Dendritic cell treated with granulocyte-macrophage colony-stimulating factor and Interleukin-4, amounts not matched to agents 40 ng/mL and 50 ng/mL, for 4 days (primary cell): ENCODE results near the gene SNIP1.
"Not testable (repeated sequence)": the region's sequence is repeated elsewhere in the genome, so short reads cannot be mapped to it uniquely, and the experiment has no call there.

Experiments used
- H3K27ac Mint-ChIP-seq: one replicate; pipeline ENCODE4 v1.8.0; 2022; ENCODE audit warnings: mild to moderate bottlenecking, mixed read lengths
- H3K27me3 Mint-ChIP-seq: one replicate; pipeline ENCODE4 v1.8.0; 2022; ENCODE audit warnings: mild to moderate bottlenecking, mixed read lengths
- H3K36me3 Mint-ChIP-seq: one replicate; pipeline ENCODE4 v1.8.0; 2022; ENCODE audit warnings: low read depth, mixed read lengths
- H3K4me1 Mint-ChIP-seq: one replicate; pipeline ENCODE4 v1.8.0; 2022; ENCODE audit warnings: low read depth, mixed read lengths
- H3K4me3 Mint-ChIP-seq: one replicate; pipeline ENCODE4 v1.8.0; 2022; ENCODE audit warnings: mild to moderate bottlenecking, moderate library complexity, mixed read lengths
- H3K9me3 Mint-ChIP-seq: one replicate; pipeline ENCODE4 v1.8.0; 2022; ENCODE audit warnings: mixed read lengths
- intact Hi-C: fragments of 100-400 bp; cut with micrococcal nuclease; formaldehyde crosslinking; loops from one replicate; pipeline ENCODE4 v1.15.0; 2022

SNIP1 gene

GRCh38 chr1:37553927-37554808 is at the start of gene SNIP1:
SNIP1 (minus strand) TSS chr1:37554293; CDS start chr1:37554229, 64 bp downstream.
- Mint-ChIP-seq H3K27ac (peak within 1 kb of the TSS; percentile 93), H3K4me1 (peaks cover 31% of the 10 kb centered on the region), H3K27me3 (no peaks in the 10 kb centered on the region), H3K9me3 (no peaks in the 10 kb centered on the region), H3K36me3 (peaks cover 42% of the 10 kb centered on the region), H3K4me3 (peak within 1 kb of the TSS; percentile 93)
- intact Hi-C loops: loop anchor here (1.0 to 5.0 kb wide), 3 partner anchors 40 to 139 kb away; partner anchors contain the start of genes CDCA8 and MEAF6

GRCh38 chr1:37602750-37603694 is 48.9 kb upstream of the SNIP1 start:
- H3K4me1 Mint-ChIP-seq: peaks cover 6% of the 10 kb centered on the region
- peaks cover 13% of the 10 kb centered on the region for H3K27me3 Mint-ChIP-seq
- H3K27ac Mint-ChIP-seq: no peak overlapping the region
- intact Hi-C loops: loop anchor here (1.0 kb wide), 1 partner anchor 79 kb away; no protein-coding TSS in a partner anchor
- no peaks in the 10 kb centered on the region for H3K9me3 Mint-ChIP-seq
- H3K36me3 Mint-ChIP-seq: no peaks in the 10 kb centered on the region
- no peak overlapping the region for H3K4me3 Mint-ChIP-seq

- Mint-ChIP-seq H3K27me3 (peaks cover 14% of the 10 kb centered on the region), H3K4me1 (peaks cover 6% of the 10 kb centered on the region), H3K4me3 (no peak overlapping the region), H3K27ac (no peak overlapping the region), H3K36me3 (no peaks in the 10 kb centered on the region), H3K9me3 (no peaks in the 10 kb centered on the region)
- intact Hi-C loops: no loop called here
These were observed 47.3 kb upstream of the SNIP1 start for GRCh38 chr1:37601441-37601840.

GRCh38 chr1:37599940-37600339 is 45.8 kb upstream of the SNIP1 start:
- H3K27me3 Mint-ChIP-seq: peaks cover 14% of the 10 kb centered on the region
- peaks cover 6% of the 10 kb centered on the region for H3K4me1 Mint-ChIP-seq
- intact Hi-C loops: loop anchor here (5.0 to 10.0 kb wide), 3 partner anchors 125 to 262 kb away; partner anchors contain the start of genes C1orf122, YRDC and ZC3H12A
- no peaks in the 10 kb centered on the region for H3K9me3 Mint-ChIP-seq
- no peak overlapping the region for H3K27ac Mint-ChIP-seq
- no peak overlapping the region for H3K4me3 Mint-ChIP-seq
- peaks cover 8% of the 10 kb centered on the region for H3K36me3 Mint-ChIP-seq

GRCh38 chr1:37596182-37596667 is 42.1 kb upstream of the SNIP1 start:
- peaks cover 33% of the 10 kb centered on the region for H3K36me3 Mint-ChIP-seq
- peaks cover 4% of the 10 kb centered on the region for H3K27me3 Mint-ChIP-seq
- H3K4me1 Mint-ChIP-seq: peaks cover 5% of the 10 kb centered on the region
- intact Hi-C loops: loop anchor here (5.0 to 10.0 kb wide), 3 partner anchors 121 to 266 kb away; partner anchors contain the start of genes C1orf122, YRDC and ZC3H12A
- H3K27ac Mint-ChIP-seq: peak overlapping the region; percentile 95
- peak overlapping the region; percentile 98 for H3K4me3 Mint-ChIP-seq
- no peaks in the 10 kb centered on the region for H3K9me3 Mint-ChIP-seq

GRCh38 chr1:37595440-37596181 is 41.5 kb upstream of the SNIP1 start, which contains the start of gene GNL2:
GNL2 (minus strand) TSS chr1:37595937; CDS start chr1:37595822, 115 bp downstream.
- Mint-ChIP-seq H3K9me3 (no peaks in the 10 kb centered on the region), H3K27ac (peak within 1 kb of the TSS; percentile 95), H3K4me1 (peaks cover 5% of the 10 kb centered on the region), H3K27me3 (peaks cover 4% of the 10 kb centered on the region), H3K36me3 (peaks cover 38% of the 10 kb centered on the region), H3K4me3 (peak within 1 kb of the TSS; percentile 98)
- intact Hi-C loops: loop anchor here (5.0 to 10.0 kb wide), 3 partner anchors 121 to 267 kb away; partner anchors contain the start of genes C1orf122, YRDC and ZC3H12A

- Mint-ChIP-seq H3K4me3 (no peak overlapping the region), H3K9me3 (no peaks in the 10 kb centered on the region), H3K36me3 (peaks cover 53% of the 10 kb centered on the region), H3K27me3 (peaks cover 4% of the 10 kb centered on the region), H3K27ac (no peak overlapping the region), H3K4me1 (peaks cover 5% of the 10 kb centered on the region)
- intact Hi-C loops: loop anchor here (10.0 kb wide), 1 partner anchor 119 kb away; the partner anchor contains the start of gene ZC3H12A
These were observed 39.6 kb upstream of the SNIP1 start for GRCh38 chr1:37593726-37594125.

- intact Hi-C loops: loop anchor here (10.0 kb wide), 1 partner anchor 396 kb away; no protein-coding TSS in a partner anchor
- Mint-ChIP-seq H3K36me3 (peaks cover 89% of the 10 kb centered on the region), H3K27me3 (no peaks in the 10 kb centered on the region), H3K4me3 (no peak overlapping the region), H3K4me1 (no peaks in the 10 kb centered on the region), H3K9me3 (no peaks in the 10 kb centered on the region), H3K27ac (no peak overlapping the region)
These were observed 34.8 kb upstream of the SNIP1 start for GRCh38 chr1:37588939-37589338.

- not testable (repeated sequence) for H3K4me1 Mint-ChIP-seq, H3K4me3 Mint-ChIP-seq, H3K27me3 Mint-ChIP-seq, H3K9me3 Mint-ChIP-seq, H3K27ac Mint-ChIP-seq
- peaks cover 91% of the 10 kb centered on the region for H3K36me3 Mint-ChIP-seq
- intact Hi-C loops: loop anchor here (10.0 kb wide), 1 partner anchor 400 kb away; no protein-coding TSS in a partner anchor
These were observed 30.5 kb upstream of the SNIP1 start for GRCh38 chr1:37584544-37584943.

GRCh38 chr1:37575692-37576091 is 21.6 kb upstream of the SNIP1 start:
- H3K27ac Mint-ChIP-seq: no peak overlapping the region
- H3K9me3 Mint-ChIP-seq: no peaks in the 10 kb centered on the region
- peaks cover 100% of the 10 kb centered on the region for H3K36me3 Mint-ChIP-seq
- no peaks in the 10 kb centered on the region for H3K27me3 Mint-ChIP-seq
- no peak overlapping the region for H3K4me3 Mint-ChIP-seq
- H3K4me1 Mint-ChIP-seq: no peaks in the 10 kb centered on the region
- intact Hi-C loops: no loop called here

GRCh38 chr1:37574834-37575480 is 20.9 kb upstream of the SNIP1 start:
- Mint-ChIP-seq H3K4me1 (no peaks in the 10 kb centered on the region), H3K27me3 (no peaks in the 10 kb centered on the region), H3K9me3 (no peaks in the 10 kb centered on the region), H3K36me3 (peaks cover 100% of the 10 kb centered on the region), H3K27ac (peak overlapping the region; percentile 30), H3K4me3 (no peak overlapping the region)
- intact Hi-C loops: no loop called here

GRCh38 chr1:37570528-37571334 is 16.6 kb upstream of the SNIP1 start:
- Mint-ChIP-seq H3K4me3 (no peak overlapping the region), H3K4me1 (no peaks in the 10 kb centered on the region), H3K27me3 (no peaks in the 10 kb centered on the region), H3K9me3 (no peaks in the 10 kb centered on the region), H3K36me3 (peaks cover 100% of the 10 kb centered on the region), H3K27ac (no peak overlapping the region)
- intact Hi-C loops: no loop called here
